Esophagus (tissue), 2 donors: ENCODE measurements around the gene SLC6A9. TPM values are rescaled to one million over a fixed set of nuclear protein-coding genes. Genes with fewer than 3 reads are reported as not detected.

Experiments used
- H3K27ac ChIP-seq, 2 donors: one replicate each; pipeline ENCODE4 v1.5.1; 2013; ENCODE audit warnings: low read depth in 2 of 2, mild to moderate bottlenecking in 2 of 2, inconsistent platforms in 1 of 2, low read length in 1 of 2, moderate library complexity in 1 of 2
- H3K27me3 ChIP-seq, 2 donors: one replicate each; pipeline ENCODE4 v1.6.1; 2013; ENCODE audit warnings: low read length in 2 of 2, control low read depth in 1 of 2, mild to moderate bottlenecking in 1 of 2; ENCODE audit not compliant: insufficient read depth in 2 of 2, control insufficient read depth in 1 of 2
- H3K36me3 ChIP-seq, 2 donors: one replicate each; pipeline ENCODE4 v1.6.1; 2013; ENCODE audit warnings: low read length in 1 of 2; ENCODE audit not compliant: control insufficient read depth in 2 of 2, insufficient read depth in 2 of 2
- H3K4me1 ChIP-seq, 2 donors: one replicate each; pipeline ENCODE4 v1.6.1; 2013; ENCODE audit warnings: low read length in 1 of 2; ENCODE audit not compliant: control insufficient read depth in 2 of 2, insufficient read depth in 2 of 2
- H3K4me3 ChIP-seq, 2 donors: one replicate each; pipeline ENCODE4 v1.5.1; 2013; ENCODE audit warnings: low read length in 2 of 2, mild to moderate bottlenecking in 2 of 2, low read depth in 1 of 2, moderate library complexity in 1 of 2
- H3K9me3 ChIP-seq, 2 donors: one replicate each; pipeline ENCODE4 v1.6.1; 2013; ENCODE audit warnings: mild to moderate bottlenecking in 2 of 2, low read depth in 1 of 2, low read length in 1 of 2, moderate library complexity in 1 of 2; ENCODE audit not compliant: control insufficient read depth in 2 of 2, insufficient read depth in 1 of 2
- WGBS, 2 donors: extraction: QIAGEN DNeasy Blood & Tissue Kit; methylation state at CpG; one replicate each; pipeline ENCODE4 v1.1.7; 2013; 5-methylcytosine and 5-hydroxymethylcytosine counted together
- polyA plus RNA-seq, 2 donors: library from polyadenylated mRNA; stranded (reverse); fragments of 200-250 nt; gene quantifications; one replicate each; pipeline ENCODE4 v1.2.3, GENCODE V29; 2013
- donor health status: healthy with polysubstance abuse.
- donor health status: Bipolar disorder and iron deficiency.

The SLC6A9 gene
- polyA plus RNA-seq, 2 donors: 13.8 to 22.8 TPM

- no peaks in the 10 kb centered on the region for H3K36me3 ChIP-seq
- H3K4me3 ChIP-seq: no peak overlapping the region
- no peaks in the 10 kb centered on the region for H3K4me1 ChIP-seq
- no peaks in the 10 kb centered on the region for H3K27me3 ChIP-seq
- H3K9me3 ChIP-seq: no peaks in the 10 kb centered on the region
- no peak overlapping the region for H3K27ac ChIP-seq
- WGBS, 2 donors: 60 to 72% methylated on average over 3 of the region's 3 CpGs
Observed at GRCh38 chr1:44050261-44050660, 19.0 kb upstream of the SLC6A9 start.

- Histone ChIP-seq H3K27me3 (no peaks in the 10 kb centered on the region), H3K4me3 (no peak overlapping the region), H3K36me3 (no peaks in the 10 kb centered on the region), H3K9me3 (no peaks in the 10 kb centered on the region), H3K27ac (no peak overlapping the region), H3K4me1 (no peaks in the 10 kb centered on the region)
- WGBS, 2 donors: 48 to 60% methylated on average over 2 of the region's 2 CpGs
Observed at GRCh38 chr1:44049839-44050238, 18.6 kb upstream of the SLC6A9 start.

DNA sequence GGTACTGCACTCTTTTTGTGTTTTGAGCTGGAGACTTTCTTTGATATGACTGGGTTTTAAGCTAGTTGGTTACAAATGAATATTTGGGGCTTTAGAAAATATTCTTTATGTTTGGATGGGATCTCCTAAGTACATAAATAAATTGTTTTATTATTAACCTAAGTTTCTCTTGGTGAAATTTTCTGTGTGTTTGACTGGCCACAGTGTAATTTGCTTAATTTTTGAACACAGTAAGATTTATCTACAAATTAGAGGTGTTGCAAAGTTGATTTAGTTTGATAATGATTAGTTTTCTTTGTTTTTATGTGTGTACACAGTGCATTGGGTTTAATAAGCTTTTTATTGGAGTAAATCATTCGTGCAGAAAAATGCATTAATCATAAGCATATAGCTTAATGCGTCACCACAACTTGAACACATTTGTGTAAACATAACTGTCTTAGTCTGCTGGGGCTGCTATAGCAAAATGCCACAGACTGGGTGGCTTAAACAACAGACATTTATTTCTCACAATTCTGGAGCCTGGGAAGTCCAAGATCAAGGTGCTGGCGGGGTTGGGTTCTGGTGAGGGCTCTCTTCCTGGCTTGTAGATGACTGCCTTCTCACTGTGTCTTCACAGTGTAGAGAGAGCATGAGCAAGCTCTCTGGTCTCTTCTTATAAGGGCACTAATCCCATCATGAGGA, 17.4 kb upstream of the SLC6A9 start:
- WGBS, 2 donors: 43 to 46% methylated on average over 3 of the region's 3 CpGs

DNA sequence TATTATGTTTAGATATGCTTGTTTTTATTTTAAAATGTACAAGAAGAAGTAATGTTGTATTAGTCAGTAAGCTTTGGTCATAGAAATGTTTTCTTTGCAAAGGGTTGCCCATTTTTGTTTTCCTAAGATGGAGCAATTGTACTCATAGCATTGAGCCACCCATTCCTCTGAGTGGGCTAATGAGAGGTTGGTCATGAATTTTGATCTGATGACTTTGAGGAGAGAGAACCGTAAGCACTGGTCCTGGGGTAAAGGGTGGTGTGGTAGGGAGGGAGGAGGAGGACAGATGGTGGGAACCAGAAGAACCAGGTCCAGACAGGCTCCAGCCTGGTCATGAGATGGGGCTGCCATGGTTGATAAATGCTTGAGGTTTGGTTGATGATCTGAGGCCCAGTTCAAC, 15.9 kb upstream of the SLC6A9 start:
- Histone ChIP-seq H3K9me3 (no peaks in the 10 kb centered on the region), H3K27ac (no peak overlapping the region), H3K4me3 (no peak overlapping the region), H3K27me3 (no peaks in the 10 kb centered on the region), H3K36me3 (no peaks in the 10 kb centered on the region), H3K4me1 (no peaks in the 10 kb centered on the region)
- 87 to 88% methylated on average over 1 of the region's 1 CpG for WGBS, 2 donors

More for the DNA sequence above, 17.4 kb upstream of the SLC6A9 start:
- H3K4me3 ChIP-seq: no peak overlapping the region
- no peaks in the 10 kb centered on the region for H3K4me1 ChIP-seq
- H3K27ac ChIP-seq: no peak overlapping the region
- no peaks in the 10 kb centered on the region for H3K9me3 ChIP-seq
- no peaks in the 10 kb centered on the region for H3K27me3 ChIP-seq
- no peaks in the 10 kb centered on the region for H3K36me3 ChIP-seq

DNA sequence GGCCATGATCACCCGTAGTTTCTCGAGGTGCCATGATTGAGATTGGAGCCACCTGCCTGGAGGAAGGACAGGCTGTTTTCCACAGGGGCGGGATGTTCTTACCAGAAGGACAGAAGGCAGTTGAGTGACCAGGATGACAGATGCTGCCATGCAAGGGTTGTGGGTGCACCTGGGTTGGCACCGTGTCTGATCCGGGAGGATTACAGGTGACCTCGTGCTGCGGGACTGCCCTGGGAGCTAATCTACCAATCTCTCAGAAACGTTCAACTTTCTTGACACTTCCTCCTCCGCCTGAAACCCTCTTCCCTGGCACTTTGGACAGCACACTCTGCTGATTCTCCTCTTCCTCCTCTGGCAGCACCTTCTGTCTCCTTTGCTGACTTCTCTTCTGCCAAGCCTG, 13.8 kb upstream of the SLC6A9 start:
- H3K4me3 ChIP-seq: no peak overlapping the region
- H3K27me3 ChIP-seq: no peaks in the 10 kb centered on the region
- H3K27ac ChIP-seq: no peak overlapping the region
- no peaks in the 10 kb centered on the region for H3K4me1 ChIP-seq
- H3K36me3 ChIP-seq: no peaks in the 10 kb centered on the region
- no peaks in the 10 kb centered on the region for H3K9me3 ChIP-seq
- WGBS, 2 donors: 71 to 76% methylated on average over 9 of the region's 9 CpGs

GRCh38 chr1:44044071-44044801, 13.0 kb upstream of the SLC6A9 start:
- no peak overlapping the region for H3K27ac ChIP-seq
- no peaks in the 10 kb centered on the region for H3K9me3 ChIP-seq
- no peaks in the 10 kb centered on the region for H3K4me1 ChIP-seq
- WGBS, 2 donors: 85 to 87% methylated on average over 7 of the region's 7 CpGs
- no peak overlapping the region for H3K4me3 ChIP-seq
- H3K27me3 ChIP-seq: no peaks in the 10 kb centered on the region
- H3K36me3 ChIP-seq: no peaks in the 10 kb centered on the region

DNA sequence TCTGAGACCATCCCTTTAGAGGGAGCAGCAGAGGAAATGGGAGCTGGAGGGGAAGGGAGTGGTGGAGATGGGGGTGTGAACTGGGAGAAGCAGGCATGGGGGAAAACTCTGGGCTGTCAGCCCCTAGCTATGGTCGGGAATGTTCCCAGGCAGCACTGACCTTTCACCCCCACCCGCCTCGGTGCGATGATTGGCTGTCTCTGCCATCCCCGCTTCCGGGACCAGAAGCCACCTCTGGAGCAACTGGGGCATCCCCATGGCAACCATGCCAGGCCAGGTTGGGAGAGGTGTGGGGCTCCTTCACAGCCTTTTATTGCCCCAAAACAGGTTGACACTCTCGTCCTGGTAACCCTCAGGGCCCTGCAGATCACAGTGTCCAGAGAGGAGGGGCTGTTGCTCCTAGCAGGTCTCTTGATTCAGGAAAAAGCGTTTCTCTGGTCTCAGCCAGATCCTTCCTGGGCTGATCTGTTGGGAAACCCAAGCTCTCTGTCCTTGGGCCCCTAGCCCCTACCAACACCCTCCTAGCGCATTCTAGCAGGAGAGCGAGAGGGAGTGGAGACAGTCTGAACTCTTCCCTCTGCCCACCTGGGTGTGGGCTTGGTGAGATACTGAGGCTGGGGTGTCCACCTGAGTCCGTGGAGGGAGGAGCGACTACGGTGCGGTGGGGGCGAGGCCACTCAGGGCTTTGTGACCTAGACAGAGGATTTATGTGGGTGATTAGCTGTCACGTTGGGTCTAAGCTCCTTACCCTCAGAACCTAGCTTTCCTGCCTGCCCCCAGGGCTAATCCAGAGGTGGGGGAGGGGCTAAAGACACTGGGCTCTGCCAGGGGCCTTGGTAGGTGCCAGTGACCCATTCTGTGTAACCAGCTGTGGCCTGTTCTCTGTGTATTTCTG, 12.2 kb upstream of the SLC6A9 start:
- no peak overlapping the region for H3K27ac ChIP-seq
- 81 to 84% methylated on average over 16 of the region's 16 CpGs for WGBS, 2 donors
- H3K4me3 ChIP-seq: no peak overlapping the region
- no peaks in the 10 kb centered on the region for H3K9me3 ChIP-seq
- H3K4me1 ChIP-seq: no peaks in the 10 kb centered on the region
- no peaks in the 10 kb centered on the region for H3K36me3 ChIP-seq
- H3K27me3 ChIP-seq: no peaks in the 10 kb centered on the region

- no peak overlapping the region for H3K4me3 ChIP-seq
- no peaks in the 10 kb centered on the region for H3K9me3 ChIP-seq
- no peaks in the 10 kb centered on the region for H3K27me3 ChIP-seq
- 74 to 77% methylated on average over 4 of the region's 4 CpGs for WGBS, 2 donors
- no peak overlapping the region for H3K27ac ChIP-seq
- H3K4me1 ChIP-seq: peaks cover 0 to 6% of the 10 kb centered on the region in 2 donors
- H3K36me3 ChIP-seq: no peaks in the 10 kb centered on the region
Observed at GRCh38 chr1:44040846-44041245, 9.6 kb upstream of the SLC6A9 start.

- Histone ChIP-seq H3K4me1 (peaks cover 0 to 6% of the 10 kb centered on the region in 2 donors), H3K36me3 (no peaks in the 10 kb centered on the region), H3K27me3 (no peaks in the 10 kb centered on the region), H3K4me3 (no peak overlapping the region), H3K9me3 (no peaks in the 10 kb centered on the region), H3K27ac (no peak overlapping the region)
- 88 to 91% methylated on average over 2 of the region's 2 CpGs for WGBS, 2 donors
Observed at GRCh38 chr1:44040418-44040817, 9.2 kb upstream of the SLC6A9 start.
